Transverse colon (tissue), 3 donors: ENCODE data around the gene SBF2.

ENCODE experiments used
- EP300 ChIP-seq: sonication (generic); formaldehyde crosslinking; IDR thresholded peaks from one replicate; pipeline ENCODE4 v1.6.1; 2017; ENCODE audit warnings: antibody characterized with exemption, low read depth
- POLR2A ChIP-seq: fragments of 450-650 bp; IDR thresholded peaks from one replicate; pipeline ENCODE4 v1.6.1; 2016; ENCODE audit warnings: antibody characterized with exemption, mild to moderate bottlenecking, moderate library complexity
- TF ChIP-seq, protein P1 (sequence below), 5 experiments: fragments of 200-600 bp in 3 of 5; fragments of 450-650 bp in 2 of 5; sonication (generic) in 3 of 5; IDR thresholded peaks; 1 replicate in 2 of 5; 2 replicates in 3 of 5; pipeline ENCODE4 v1.5.1; 2016 to 2017; ENCODE audit warnings: antibody characterized with exemption in 5 of 5, inconsistent platforms in 3 of 5, mild to moderate bottlenecking in 2 of 5, moderate library complexity in 1 of 5

DNA sequence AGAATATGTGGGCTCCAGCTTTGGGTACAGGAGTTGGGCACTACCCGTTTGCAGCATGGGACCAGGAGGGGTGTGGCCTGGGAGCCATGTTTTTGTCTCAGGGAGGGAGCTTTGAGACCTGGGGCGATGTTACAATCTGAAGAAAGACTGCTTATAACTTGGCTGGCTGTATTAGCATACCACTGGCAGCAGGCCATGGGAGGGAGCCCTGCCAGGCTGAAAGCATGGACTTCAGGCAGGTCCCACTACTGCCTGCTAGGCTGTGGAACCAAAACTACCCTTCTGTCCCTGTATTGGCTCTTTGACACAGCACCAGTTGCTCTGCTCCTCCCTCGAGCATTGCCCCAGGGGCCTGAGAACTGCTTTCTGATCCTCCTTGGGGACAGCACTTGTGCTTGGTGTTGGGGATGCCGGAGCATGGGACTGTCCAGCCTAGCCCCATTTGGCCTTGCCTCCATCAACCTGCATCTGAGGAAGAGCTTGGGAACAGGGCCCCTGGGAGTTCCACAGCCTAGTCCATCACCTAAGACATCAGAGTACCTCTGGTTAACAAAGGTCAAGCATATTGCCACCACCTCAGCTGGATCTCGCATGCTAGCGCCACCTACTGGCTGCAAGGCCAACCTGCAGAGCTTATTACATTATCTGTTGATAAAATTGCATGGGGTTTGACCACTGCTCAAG is 217.4 kb downstream of the SBF2 start:
- no peak for TF ChIP-seq POLR2A
- TF ChIP-seq, protein P1, sequence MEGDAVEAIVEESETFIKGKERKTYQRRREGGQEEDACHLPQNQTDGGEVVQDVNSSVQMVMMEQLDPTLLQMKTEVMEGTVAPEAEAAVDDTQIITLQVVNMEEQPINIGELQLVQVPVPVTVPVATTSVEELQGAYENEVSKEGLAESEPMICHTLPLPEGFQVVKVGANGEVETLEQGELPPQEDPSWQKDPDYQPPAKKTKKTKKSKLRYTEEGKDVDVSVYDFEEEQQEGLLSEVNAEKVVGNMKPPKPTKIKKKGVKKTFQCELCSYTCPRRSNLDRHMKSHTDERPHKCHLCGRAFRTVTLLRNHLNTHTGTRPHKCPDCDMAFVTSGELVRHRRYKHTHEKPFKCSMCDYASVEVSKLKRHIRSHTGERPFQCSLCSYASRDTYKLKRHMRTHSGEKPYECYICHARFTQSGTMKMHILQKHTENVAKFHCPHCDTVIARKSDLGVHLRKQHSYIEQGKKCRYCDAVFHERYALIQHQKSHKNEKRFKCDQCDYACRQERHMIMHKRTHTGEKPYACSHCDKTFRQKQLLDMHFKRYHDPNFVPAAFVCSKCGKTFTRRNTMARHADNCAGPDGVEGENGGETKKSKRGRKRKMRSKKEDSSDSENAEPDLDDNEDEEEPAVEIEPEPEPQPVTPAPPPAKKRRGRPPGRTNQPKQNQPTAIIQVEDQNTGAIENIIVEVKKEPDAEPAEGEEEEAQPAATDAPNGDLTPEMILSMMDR (IDR thresholded peaks at IDR 0.05), result peak; percentile 26 to 57 (median 46)
- no peak for TF ChIP-seq EP300
